Measurements from ENCODE around the gene SOX11. TPM values are rescaled to one million over a fixed set of nuclear protein-coding genes. Genes with fewer than 3 reads are reported as not detected.

Gene SOX11
- total RNA-seq, 1 experiment from 2014 or later, result not detected

GRCh38 chr2:5730386-5730785 is 38.2 kb downstream of the SOX11 start:
- Mint-ChIP-seq H3K36me3 (ENCODE audit: insufficient read depth, unreplicated experiment) (no peaks in the 10 kb centered on the region), H3K4me1 (ENCODE audit: low read depth, unreplicated experiment) (no peaks in the 10 kb centered on the region), H3K27ac (ENCODE audit: unreplicated experiment) (no peak overlapping the region)

DNA sequence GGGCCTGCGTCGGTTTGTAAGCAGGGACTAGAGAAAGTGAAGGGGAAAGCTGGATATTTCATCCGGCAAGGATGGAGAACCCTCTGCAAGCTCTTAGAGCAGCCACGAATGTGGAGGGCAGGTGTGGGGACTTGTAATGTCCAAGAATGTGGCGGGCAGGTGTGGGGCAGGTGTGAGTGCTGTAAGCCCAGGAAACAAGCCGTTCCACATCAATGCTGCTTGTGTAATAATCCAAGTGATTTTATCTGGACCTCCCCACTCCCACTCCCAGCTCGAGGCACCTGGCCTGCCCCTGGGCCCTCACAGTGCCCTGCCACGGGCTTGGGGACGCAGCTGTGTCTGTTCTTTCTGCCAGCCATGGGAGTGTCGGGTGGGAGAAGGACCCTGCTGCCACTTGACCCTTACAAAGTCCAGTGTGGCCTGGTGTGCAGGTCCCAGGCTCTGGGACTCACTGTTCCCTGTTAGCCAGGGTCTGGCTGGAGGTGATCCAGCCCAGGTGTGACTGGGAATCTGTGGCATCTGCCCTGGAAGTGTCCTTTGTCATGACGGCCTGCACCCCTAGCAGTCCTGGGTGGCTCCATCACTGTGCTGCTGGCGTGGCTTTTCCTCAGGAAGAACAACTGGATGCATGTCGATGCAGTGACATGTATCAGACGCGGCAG is 42.8 kb downstream of the SOX11 start:
- intact Hi-C loops (cut with micrococcal nuclease; ENCODE audit: unreplicated experiment), result no loop called here
- CTCF ChIA-PET, result no interaction called here
- peaks cover 17% of the 10 kb centered on the region for H3K9me3 Mint-ChIP-seq (ENCODE audit: low read depth, unreplicated experiment)
- H3K27ac Mint-ChIP-seq (ENCODE audit: unreplicated experiment), result no peak overlapping the region
- H3K4me3 Mint-ChIP-seq (ENCODE audit: low read depth, unreplicated experiment), result no peak overlapping the region
- TF ChIP-seq CTCF (IDR thresholded peaks at IDR 0.05; ENCODE audit: unreplicated experiment), result no peak
- DNase-seq, result no peak
- no TSS peak for BruUV-seq (replicated peaks)
- H3K4me1 Mint-ChIP-seq (ENCODE audit: low read depth, unreplicated experiment), result no peaks in the 10 kb centered on the region
- H3K36me3 Mint-ChIP-seq (ENCODE audit: insufficient read depth, unreplicated experiment), result no peaks in the 10 kb centered on the region
- H3K27me3 Mint-ChIP-seq (ENCODE audit: unreplicated experiment), result no peaks in the 10 kb centered on the region

More at GRCh38 chr2:5730386-5730785, 38.2 kb downstream of the SOX11 start:
- intact Hi-C loops (cut with micrococcal nuclease; ENCODE audit: unreplicated experiment), result no loop called here
- TF ChIP-seq CTCF (IDR thresholded peaks at IDR 0.05; ENCODE audit: unreplicated experiment), result no peak
- H3K27me3 Mint-ChIP-seq (ENCODE audit: unreplicated experiment), result no peaks in the 10 kb centered on the region
- DNase-seq, result no peak
- H3K4me3 Mint-ChIP-seq (ENCODE audit: low read depth, unreplicated experiment), result no peak overlapping the region
- CTCF ChIA-PET, result no interaction called here
- no TSS peak for BruUV-seq (replicated peaks)
- H3K9me3 Mint-ChIP-seq (ENCODE audit: low read depth, unreplicated experiment), result peaks cover 16% of the 10 kb centered on the region

DNA sequence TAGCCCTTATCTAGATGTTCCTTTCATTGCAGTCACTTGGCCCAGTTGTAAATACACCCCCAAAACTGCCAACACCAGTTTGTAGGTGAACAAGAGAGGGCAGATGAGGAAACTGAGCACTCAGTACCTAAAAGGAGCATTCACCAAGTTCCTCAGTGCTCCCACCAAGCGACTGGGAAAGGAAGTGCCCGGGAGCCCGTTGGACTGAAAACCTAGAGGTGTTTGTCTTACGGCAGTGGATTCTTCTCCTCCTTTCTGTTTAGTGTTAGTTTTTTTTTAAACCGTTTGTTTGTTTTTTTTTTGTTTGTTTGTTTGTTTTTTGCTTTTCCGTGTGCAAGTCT is 43.3 kb downstream of the SOX11 start:
- H3K27me3 Mint-ChIP-seq (ENCODE audit: unreplicated experiment), result no peaks in the 10 kb centered on the region
- H3K9me3 Mint-ChIP-seq (ENCODE audit: low read depth, unreplicated experiment), result peaks cover 13% of the 10 kb centered on the region
- BruUV-seq (replicated peaks), result no TSS peak
- no peaks in the 10 kb centered on the region for H3K4me1 Mint-ChIP-seq (ENCODE audit: low read depth, unreplicated experiment)
- TF ChIP-seq CTCF (IDR thresholded peaks at IDR 0.05; ENCODE audit: unreplicated experiment), result no peak
- intact Hi-C loops (cut with micrococcal nuclease; ENCODE audit: unreplicated experiment), result no loop called here
- DNase-seq, result no peak
- H3K27ac Mint-ChIP-seq (ENCODE audit: unreplicated experiment), result no peak overlapping the region
- CTCF ChIA-PET, result no interaction called here
- no peak overlapping the region for H3K4me3 Mint-ChIP-seq (ENCODE audit: low read depth, unreplicated experiment)
- no peaks in the 10 kb centered on the region for H3K36me3 Mint-ChIP-seq (ENCODE audit: insufficient read depth, unreplicated experiment)

DNA sequence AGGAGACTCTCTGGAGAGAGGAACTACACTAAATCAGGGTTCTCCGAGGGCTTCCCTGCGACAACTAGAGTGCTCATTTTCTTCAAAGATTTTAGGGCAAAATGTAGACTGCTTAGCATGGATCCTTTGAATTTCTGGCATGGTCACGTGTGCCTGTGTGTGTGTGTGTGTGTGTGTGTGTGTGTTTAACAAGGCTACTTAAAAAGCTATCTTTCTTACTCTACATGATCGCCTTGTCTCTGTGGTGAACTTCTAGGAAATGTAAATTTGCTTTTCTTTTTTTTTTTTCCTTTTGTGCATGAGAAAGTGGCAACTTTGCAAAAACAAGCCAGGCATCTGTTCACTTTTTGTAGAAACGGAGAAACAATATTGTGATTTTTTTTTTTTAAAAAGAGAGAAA is 43.9 kb downstream of the SOX11 start:
- no TSS peak for BruUV-seq (replicated peaks)
- no peak for TF ChIP-seq CTCF (IDR thresholded peaks at IDR 0.05; ENCODE audit: unreplicated experiment)
- Mint-ChIP-seq H3K4me3 (ENCODE audit: low read depth, unreplicated experiment) (no peak overlapping the region), H3K36me3 (ENCODE audit: insufficient read depth, unreplicated experiment) (no peaks in the 10 kb centered on the region), H3K27ac (ENCODE audit: unreplicated experiment) (no peak overlapping the region), H3K27me3 (ENCODE audit: unreplicated experiment) (no peaks in the 10 kb centered on the region), H3K4me1 (ENCODE audit: low read depth, unreplicated experiment) (no peaks in the 10 kb centered on the region), H3K9me3 (ENCODE audit: low read depth, unreplicated experiment) (peaks cover 13% of the 10 kb centered on the region)
- no peak for DNase-seq
- CTCF ChIA-PET, result no interaction called here
- intact Hi-C loops (cut with micrococcal nuclease; ENCODE audit: unreplicated experiment), result no loop called here
